ENCODE results near the gene SFXN3. TPM values are rescaled to one million over a fixed set of nuclear protein-coding genes. Genes with fewer than 3 reads are reported as not detected.

SFXN3 gene
- total RNA-seq, 1 experiment from 2014 or later, result 5.6 TPM

DNA sequence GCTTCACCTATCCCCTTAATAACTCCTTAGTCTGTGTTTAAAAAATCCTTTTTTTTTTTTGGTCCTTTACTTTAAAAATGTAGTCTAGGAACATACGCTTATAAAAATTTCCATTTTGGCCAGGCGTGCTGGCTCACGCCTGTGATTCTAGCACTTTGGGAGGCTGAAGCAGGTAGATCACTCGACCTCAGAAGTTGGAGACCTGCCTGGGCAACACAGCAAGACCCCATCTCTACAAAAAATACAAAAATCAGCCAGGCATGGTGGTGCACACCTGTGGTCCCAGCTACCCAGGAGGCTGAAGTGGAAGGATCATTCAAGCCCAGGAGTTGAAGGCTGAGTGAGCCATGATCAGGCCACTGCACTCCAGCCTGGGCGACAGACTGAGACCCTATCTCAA lies 45.6 kb downstream of the SFXN3 start:
- no peak for ATAC-seq
- H3K27me3 Mint-ChIP-seq (ENCODE audit: low read depth), result peaks cover 83% of the 10 kb centered on the region
- ChIA-PET POLR2A (no interaction called here), CTCF (interaction anchor here (1.0 to 5.5 kb wide), 7 partner anchors 18 to 138 kb away, joined by 3 to 84 read pairs (median 5); no protein-coding TSS in a partner anchor)
- TF ChIP-seq ZNF121 (CRISPR knock-in tag; IDR thresholded peaks at IDR 0.05), result peak; percentile 47; the same call in 1 of the 2 replicates
- TF ChIP-seq TP53 (CRISPR knock-in tag; IDR thresholded peaks at IDR 0.05), result no peak
- H3K4me1 Mint-ChIP-seq, result peaks cover 39% of the 10 kb centered on the region
- no peak overlapping the region for H3K4me3 Mint-ChIP-seq
- no peak overlapping the region for H3K27ac Mint-ChIP-seq
- no peaks in the 10 kb centered on the region for H3K36me3 Mint-ChIP-seq
- no peak for DNase-seq (ENCODE audit: low spot score)
- no peaks in the 10 kb centered on the region for H3K9me3 Mint-ChIP-seq

DNA sequence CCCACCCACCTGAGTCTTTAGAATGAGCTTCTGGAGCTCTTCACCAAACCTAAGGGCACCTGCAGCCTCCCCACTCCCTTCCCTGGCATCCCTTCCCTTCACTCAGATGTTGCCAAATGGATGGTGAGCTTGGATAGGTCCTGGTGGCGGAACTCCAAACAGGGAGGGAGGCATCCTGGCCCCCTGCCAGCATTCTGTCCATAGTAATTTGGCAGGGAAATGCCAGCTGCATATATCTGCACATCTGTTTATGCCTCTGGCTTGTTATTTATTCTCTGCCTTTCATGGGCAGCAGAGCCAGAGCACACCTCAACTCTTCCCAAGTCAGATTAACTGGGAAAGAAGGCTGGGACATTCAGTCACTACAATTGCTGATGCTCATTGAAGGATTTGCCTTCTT lies 48.8 kb downstream of the SFXN3 start:
- Mint-ChIP-seq H3K27ac (no peak overlapping the region), H3K27me3 (ENCODE audit: low read depth) (peaks cover 69% of the 10 kb centered on the region), H3K4me3 (no peak overlapping the region), H3K4me1 (peaks cover 14% of the 10 kb centered on the region), H3K9me3 (no peaks in the 10 kb centered on the region), H3K36me3 (no peaks in the 10 kb centered on the region)
- no peak for TF ChIP-seq EMX1 (CRISPR knock-in tag; IDR thresholded peaks at IDR 0.05)
- TF ChIP-seq, protein P1, sequence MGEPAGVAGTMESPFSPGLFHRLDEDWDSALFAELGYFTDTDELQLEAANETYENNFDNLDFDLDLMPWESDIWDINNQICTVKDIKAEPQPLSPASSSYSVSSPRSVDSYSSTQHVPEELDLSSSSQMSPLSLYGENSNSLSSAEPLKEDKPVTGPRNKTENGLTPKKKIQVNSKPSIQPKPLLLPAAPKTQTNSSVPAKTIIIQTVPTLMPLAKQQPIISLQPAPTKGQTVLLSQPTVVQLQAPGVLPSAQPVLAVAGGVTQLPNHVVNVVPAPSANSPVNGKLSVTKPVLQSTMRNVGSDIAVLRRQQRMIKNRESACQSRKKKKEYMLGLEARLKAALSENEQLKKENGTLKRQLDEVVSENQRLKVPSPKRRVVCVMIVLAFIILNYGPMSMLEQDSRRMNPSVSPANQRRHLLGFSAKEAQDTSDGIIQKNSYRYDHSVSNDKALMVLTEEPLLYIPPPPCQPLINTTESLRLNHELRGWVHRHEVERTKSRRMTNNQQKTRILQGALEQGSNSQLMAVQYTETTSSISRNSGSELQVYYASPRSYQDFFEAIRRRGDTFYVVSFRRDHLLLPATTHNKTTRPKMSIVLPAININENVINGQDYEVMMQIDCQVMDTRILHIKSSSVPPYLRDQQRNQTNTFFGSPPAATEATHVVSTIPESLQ (CRISPR knock-in tag; IDR thresholded peaks at IDR 0.05), result no peak
- TF ChIP-seq, protein P2, sequence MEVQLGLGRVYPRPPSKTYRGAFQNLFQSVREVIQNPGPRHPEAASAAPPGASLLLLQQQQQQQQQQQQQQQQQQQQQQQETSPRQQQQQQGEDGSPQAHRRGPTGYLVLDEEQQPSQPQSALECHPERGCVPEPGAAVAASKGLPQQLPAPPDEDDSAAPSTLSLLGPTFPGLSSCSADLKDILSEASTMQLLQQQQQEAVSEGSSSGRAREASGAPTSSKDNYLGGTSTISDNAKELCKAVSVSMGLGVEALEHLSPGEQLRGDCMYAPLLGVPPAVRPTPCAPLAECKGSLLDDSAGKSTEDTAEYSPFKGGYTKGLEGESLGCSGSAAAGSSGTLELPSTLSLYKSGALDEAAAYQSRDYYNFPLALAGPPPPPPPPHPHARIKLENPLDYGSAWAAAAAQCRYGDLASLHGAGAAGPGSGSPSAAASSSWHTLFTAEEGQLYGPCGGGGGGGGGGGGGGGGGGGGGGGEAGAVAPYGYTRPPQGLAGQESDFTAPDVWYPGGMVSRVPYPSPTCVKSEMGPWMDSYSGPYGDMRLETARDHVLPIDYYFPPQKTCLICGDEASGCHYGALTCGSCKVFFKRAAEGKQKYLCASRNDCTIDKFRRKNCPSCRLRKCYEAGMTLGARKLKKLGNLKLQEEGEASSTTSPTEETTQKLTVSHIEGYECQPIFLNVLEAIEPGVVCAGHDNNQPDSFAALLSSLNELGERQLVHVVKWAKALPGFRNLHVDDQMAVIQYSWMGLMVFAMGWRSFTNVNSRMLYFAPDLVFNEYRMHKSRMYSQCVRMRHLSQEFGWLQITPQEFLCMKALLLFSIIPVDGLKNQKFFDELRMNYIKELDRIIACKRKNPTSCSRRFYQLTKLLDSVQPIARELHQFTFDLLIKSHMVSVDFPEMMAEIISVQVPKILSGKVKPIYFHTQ (CRISPR knock-in tag; IDR thresholded peaks at IDR 0.05), result no peak
- ATAC-seq (no peak), DNase-seq (ENCODE audit: low spot score) (no peak)
- ChIA-PET CTCF (interaction anchor here (1.2 to 2.8 kb wide), 5 partner anchors 13 to 62 kb away, joined by 4 to 10 read pairs (median 7); partner anchors contain the start of gene KAZALD1), POLR2A (no interaction called here)

DNA sequence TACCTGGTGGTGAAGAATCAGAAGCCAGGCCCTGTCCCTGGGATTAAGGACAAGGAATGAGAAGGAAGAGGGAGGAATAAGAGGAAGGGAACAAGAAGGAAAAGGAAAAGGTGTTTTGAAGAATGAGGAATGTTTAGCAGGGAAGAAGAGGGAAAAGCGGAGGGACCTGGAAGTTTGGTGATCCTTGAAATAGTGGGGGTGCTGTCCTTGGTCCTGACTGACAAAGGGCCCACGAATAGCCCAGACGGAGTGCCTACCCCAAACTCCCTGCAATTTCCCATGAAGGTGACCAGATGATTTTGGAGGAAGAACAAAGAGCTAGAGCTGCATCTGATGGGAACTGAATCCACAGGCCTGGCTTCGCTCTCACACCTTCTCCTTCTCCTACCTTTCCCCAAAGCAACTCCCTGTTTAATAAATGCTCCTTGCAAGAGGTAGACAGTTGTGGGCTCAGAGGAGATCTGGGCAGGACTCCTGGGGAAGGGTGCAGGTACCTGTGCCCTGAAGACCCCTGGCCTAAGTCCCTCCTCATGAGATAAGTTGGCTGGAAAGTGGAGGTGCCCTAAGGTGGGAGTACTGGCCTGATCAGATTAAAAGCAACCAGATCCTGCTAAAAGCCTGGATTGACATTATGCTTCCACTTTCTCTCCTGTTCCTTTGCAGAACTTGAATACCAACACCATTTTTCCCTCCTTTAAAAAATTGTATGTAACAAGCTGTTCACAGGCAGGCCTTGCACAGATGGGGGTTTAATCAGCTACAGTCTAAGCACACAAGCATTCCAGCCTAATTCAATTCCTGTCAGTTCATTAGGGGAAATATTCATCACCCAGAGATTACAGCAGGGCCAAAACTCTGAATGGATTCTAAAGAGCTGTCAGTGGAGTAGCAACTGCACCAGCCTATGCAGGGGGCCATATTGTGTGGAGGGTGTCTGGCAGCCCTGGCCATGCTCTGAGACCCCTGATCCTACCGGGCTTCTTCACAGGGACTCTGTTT lies 50.2 kb downstream of the SFXN3 start:
- ChIA-PET POLR2A (no interaction called here), CTCF (interaction anchor here (0.5 to 2.8 kb wide), 5 partner anchors 14 to 61 kb away, joined by 3 to 14 read pairs (median 7); partner anchors contain the start of gene KAZALD1)
- Mint-ChIP-seq H3K27ac (no peak overlapping the region), H3K27me3 (ENCODE audit: low read depth) (peaks cover 64% of the 10 kb centered on the region), H3K4me3 (no peak overlapping the region), H3K4me1 (peaks cover 3% of the 10 kb centered on the region), H3K36me3 (no peaks in the 10 kb centered on the region), H3K9me3 (no peaks in the 10 kb centered on the region)
- ATAC-seq (peak; percentile 75), DNase-seq (ENCODE audit: low spot score) (peak; percentile 66)
- TF ChIP-seq ATF1 (CRISPR knock-in tag; IDR thresholded peaks at IDR 0.05) (no peak), FOXP4 (CRISPR knock-in tag; IDR thresholded peaks at IDR 0.05) (no peak), CREM (CRISPR knock-in tag; IDR thresholded peaks at IDR 0.05) (0 out of 2 replicates have a peak, but pooled peaks have one; percentile 26), TEAD4 (CRISPR knock-in tag; IDR thresholded peaks at IDR 0.05) (peak; percentile 82), PREB (CRISPR knock-in tag; IDR thresholded peaks at IDR 0.05; ENCODE audit: borderline replicate concordance) (peak; percentile 87; the same call in 1 of the 2 replicates), ZNF396 (CRISPR knock-in tag; IDR thresholded peaks at IDR 0.05; ENCODE audit: borderline replicate concordance) (no peak)
- TF ChIP-seq, protein P3, sequence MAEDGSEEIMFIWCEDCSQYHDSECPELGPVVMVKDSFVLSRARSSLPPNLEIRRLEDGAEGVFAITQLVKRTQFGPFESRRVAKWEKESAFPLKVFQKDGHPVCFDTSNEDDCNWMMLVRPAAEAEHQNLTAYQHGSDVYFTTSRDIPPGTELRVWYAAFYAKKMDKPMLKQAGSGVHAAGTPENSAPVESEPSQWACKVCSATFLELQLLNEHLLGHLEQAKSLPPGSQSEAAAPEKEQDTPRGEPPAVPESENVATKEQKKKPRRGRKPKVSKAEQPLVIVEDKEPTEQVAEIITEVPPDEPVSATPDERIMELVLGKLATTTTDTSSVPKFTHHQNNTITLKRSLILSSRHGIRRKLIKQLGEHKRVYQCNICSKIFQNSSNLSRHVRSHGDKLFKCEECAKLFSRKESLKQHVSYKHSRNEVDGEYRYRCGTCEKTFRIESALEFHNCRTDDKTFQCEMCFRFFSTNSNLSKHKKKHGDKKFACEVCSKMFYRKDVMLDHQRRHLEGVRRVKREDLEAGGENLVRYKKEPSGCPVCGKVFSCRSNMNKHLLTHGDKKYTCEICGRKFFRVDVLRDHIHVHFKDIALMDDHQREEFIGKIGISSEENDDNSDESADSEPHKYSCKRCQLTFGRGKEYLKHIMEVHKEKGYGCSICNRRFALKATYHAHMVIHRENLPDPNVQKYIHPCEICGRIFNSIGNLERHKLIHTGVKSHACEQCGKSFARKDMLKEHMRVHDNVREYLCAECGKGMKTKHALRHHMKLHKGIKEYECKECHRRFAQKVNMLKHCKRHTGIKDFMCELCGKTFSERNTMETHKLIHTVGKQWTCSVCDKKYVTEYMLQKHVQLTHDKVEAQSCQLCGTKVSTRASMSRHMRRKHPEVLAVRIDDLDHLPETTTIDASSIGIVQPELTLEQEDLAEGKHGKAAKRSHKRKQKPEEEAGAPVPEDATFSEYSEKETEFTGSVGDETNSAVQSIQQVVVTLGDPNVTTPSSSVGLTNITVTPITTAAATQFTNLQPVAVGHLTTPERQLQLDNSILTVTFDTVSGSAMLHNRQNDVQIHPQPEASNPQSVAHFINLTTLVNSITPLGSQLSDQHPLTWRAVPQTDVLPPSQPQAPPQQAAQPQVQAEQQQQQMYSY (CRISPR knock-in tag; IDR thresholded peaks at IDR 0.05), result no peak
- TF ChIP-seq, protein P4, sequence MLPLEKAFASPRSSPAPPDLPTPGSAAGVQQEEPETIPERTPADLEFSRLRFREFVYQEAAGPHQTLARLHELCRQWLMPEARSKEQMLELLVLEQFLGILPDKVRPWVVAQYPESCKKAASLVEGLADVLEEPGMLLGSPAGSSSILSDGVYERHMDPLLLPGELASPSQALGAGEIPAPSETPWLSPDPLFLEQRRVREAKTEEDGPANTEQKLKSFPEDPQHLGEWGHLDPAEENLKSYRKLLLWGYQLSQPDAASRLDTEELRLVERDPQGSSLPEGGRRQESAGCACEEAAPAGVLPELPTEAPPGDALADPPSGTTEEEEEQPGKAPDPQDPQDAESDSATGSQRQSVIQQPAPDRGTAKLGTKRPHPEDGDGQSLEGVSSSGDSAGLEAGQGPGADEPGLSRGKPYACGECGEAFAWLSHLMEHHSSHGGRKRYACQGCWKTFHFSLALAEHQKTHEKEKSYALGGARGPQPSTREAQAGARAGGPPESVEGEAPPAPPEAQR (CRISPR knock-in tag; IDR thresholded peaks at IDR 0.05), result no peak

Data from WTC11 (cell line).